NCI-H1930 (cell line): ENCODE results near the gene TSFM.

ENCODE experiments used
- DNase-seq, 2 experiments: peaks; one replicate each; lab custom pipeline; 2025; lab: John Stamatoyannopoulos, UW

TSFM gene

GRCh38 chr12:57746025-57746424 is 36.6 kb upstream of the TSFM start:
- DNase-seq: no peak

- no peak for DNase-seq
Measured at GRCh38 chr12:57749061-57749460, 33.5 kb upstream of the TSFM start.

GRCh38 chr12:57750561-57751431 is 31.8 kb upstream of the TSFM start:
- DNase-seq: no peak

GRCh38 chr12:57751432-57751787 is 31.2 kb upstream of the TSFM start:
- no peak for DNase-seq

GRCh38 chr12:57751788-57752667 is 30.6 kb upstream of the TSFM start, which contains the start of gene CDK4:
CDK4 (minus strand) TSS chr12:57752310; CDS start chr12:57751717, 593 bp downstream.
- peak; percentile 98 to 99 for DNase-seq

- DNase-seq: no peak
Measured at GRCh38 chr12:57752668-57753000, 30.0 kb upstream of the TSFM start.

- DNase-seq: no peak
Measured at GRCh38 chr12:57753756-57754337, 28.7 kb upstream of the TSFM start.

GRCh38 chr12:57754411-57755193 is 28.0 kb upstream of the TSFM start, which contains the start of gene MARCHF9:
MARCHF9 (plus strand) TSS chr12:57755103; CDS start chr12:57755529, 426 bp downstream.
- peak; percentile 65 to 76 for DNase-seq

- no peak for DNase-seq
Measured at GRCh38 chr12:57755194-57755453, 27.5 kb upstream of the TSFM start.

- no peak for DNase-seq
Measured at GRCh38 chr12:57755454-57756372, 26.9 kb upstream of the TSFM start.

GRCh38 chr12:57756406-57757341 is 25.9 kb upstream of the TSFM start:
- DNase-seq: no peak

- DNase-seq: no peak
Measured at GRCh38 chr12:57757771-57758170, 24.8 kb upstream of the TSFM start.

- no peak for DNase-seq
Measured at GRCh38 chr12:57758552-57759359, 23.8 kb upstream of the TSFM start.

- DNase-seq: peak; percentile 20
Measured at GRCh38 chr12:57759360-57759980, 23.1 kb upstream of the TSFM start.

GRCh38 chr12:57760347-57760982 is 22.1 kb upstream of the TSFM start:
- DNase-seq: no peak

- no peak for DNase-seq
Measured at GRCh38 chr12:57761391-57761998, 21.1 kb upstream of the TSFM start.

GRCh38 chr12:57762463-57762862 is 20.1 kb upstream of the TSFM start:
- no peak for DNase-seq
